ENCODE measurements around the gene SH3GL1. TPM values are rescaled to one million over a fixed set of nuclear protein-coding genes. Genes with fewer than 3 reads are reported as not detected.

The SH3GL1 gene
- 85.9 and 95.3 TPM in 2 replicates for total RNA-seq
- long read RNA-seq, partial matches to known transcripts, result 0 of 3 reads
- long read RNA-seq, other reads (novel, unspliced or antisense), result 3 of 3 reads

GRCh38 chr19:4400135-4400936, at the start of gene SH3GL1:
Gene SH3GL1 (minus strand): TSS chr19:4400547. CDS start chr19:4400368, 179 bp downstream.
- no peaks in the 10 kb centered on the region for H3K27me3 Mint-ChIP-seq (ENCODE audit: low read depth)
- DNase-seq (ENCODE audit: low read depth, low spot score), result peak; percentile 94
- H3K36me3 Mint-ChIP-seq (ENCODE audit: low read depth), result peaks cover 2% of the 10 kb centered on the region
- H3K27ac Mint-ChIP-seq (ENCODE audit: unreplicated experiment), result peak within 1 kb of the TSS; percentile 62
- TF ChIP-seq, protein P1, sequence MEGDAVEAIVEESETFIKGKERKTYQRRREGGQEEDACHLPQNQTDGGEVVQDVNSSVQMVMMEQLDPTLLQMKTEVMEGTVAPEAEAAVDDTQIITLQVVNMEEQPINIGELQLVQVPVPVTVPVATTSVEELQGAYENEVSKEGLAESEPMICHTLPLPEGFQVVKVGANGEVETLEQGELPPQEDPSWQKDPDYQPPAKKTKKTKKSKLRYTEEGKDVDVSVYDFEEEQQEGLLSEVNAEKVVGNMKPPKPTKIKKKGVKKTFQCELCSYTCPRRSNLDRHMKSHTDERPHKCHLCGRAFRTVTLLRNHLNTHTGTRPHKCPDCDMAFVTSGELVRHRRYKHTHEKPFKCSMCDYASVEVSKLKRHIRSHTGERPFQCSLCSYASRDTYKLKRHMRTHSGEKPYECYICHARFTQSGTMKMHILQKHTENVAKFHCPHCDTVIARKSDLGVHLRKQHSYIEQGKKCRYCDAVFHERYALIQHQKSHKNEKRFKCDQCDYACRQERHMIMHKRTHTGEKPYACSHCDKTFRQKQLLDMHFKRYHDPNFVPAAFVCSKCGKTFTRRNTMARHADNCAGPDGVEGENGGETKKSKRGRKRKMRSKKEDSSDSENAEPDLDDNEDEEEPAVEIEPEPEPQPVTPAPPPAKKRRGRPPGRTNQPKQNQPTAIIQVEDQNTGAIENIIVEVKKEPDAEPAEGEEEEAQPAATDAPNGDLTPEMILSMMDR (conservative IDR thresholded peaks at IDR 0.05), result peak; percentile 97
- H3K4me1 Mint-ChIP-seq, result peaks cover 57% of the 10 kb centered on the region
- H3K9me3 Mint-ChIP-seq, result no peaks in the 10 kb centered on the region
- H3K4me3 Mint-ChIP-seq, result peak within 1 kb of the TSS; percentile 89

DNA sequence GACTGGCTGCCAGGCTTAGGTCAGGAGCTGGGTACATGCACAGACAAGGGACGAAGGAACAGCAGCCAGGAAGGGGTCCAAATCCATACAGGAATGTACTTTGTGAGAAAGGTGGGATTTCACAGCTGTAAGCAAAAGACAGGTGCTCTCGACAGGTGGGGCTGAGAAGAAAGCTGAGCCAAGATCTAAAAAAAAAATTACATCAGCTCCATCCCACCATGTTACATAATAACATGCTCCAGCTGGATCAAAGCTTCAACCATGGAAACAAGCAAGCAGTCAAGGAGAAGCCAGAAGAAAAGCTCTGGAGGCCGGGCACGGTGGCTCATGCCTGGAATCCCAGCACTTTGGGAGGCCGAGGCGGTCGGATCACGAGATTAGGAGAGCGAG, 49.3 kb upstream of the SH3GL1 start:
- peaks cover 2% of the 10 kb centered on the region for H3K36me3 Mint-ChIP-seq (ENCODE audit: low read depth)
- TF ChIP-seq, protein P1 (conservative IDR thresholded peaks at IDR 0.05), result no peak
- H3K27ac Mint-ChIP-seq (ENCODE audit: unreplicated experiment), result no peak overlapping the region

DNA sequence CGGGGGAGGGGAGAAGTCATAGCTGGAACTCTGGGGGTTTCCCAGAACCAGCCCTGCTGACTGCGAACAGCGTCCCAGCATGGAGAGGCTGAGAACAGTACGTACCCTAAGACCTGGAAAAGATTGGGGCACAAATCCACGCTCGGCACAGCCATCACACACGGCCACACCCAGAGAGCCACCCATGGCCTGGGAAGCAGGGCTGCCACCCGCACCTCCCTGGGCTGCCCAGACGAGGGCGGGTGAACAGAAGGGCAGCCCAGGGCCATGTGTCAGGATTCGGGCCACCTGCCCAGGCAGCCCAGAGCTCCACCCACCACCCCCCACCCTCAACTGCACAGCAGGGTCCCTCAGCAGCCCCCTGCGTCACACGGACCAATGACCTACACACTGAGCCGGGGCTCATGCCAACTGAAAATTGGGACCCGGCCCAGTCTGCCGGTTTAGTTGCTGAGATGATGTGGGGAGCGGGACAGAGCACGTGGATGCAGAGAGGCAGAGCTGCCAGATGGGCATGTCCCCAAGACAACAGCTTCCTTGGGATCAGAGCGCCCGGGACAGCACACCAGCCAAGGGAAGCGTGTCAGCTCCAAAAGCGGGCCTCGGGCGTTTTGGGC, 48.8 kb upstream of the SH3GL1 start:
- no peaks in the 10 kb centered on the region for H3K4me1 Mint-ChIP-seq
- peaks cover 2% of the 10 kb centered on the region for H3K36me3 Mint-ChIP-seq (ENCODE audit: low read depth)
- TF ChIP-seq, protein P1 (conservative IDR thresholded peaks at IDR 0.05), result no peak
- H3K9me3 Mint-ChIP-seq, result no peaks in the 10 kb centered on the region
- no peak overlapping the region for H3K4me3 Mint-ChIP-seq
- peaks cover 2% of the 10 kb centered on the region for H3K27me3 Mint-ChIP-seq (ENCODE audit: low read depth)
- DNase-seq (ENCODE audit: low read depth, low spot score), result no peak
- H3K27ac Mint-ChIP-seq (ENCODE audit: unreplicated experiment), result no peak overlapping the region

More for the DNA sequence above, 49.3 kb upstream of the SH3GL1 start:
- Mint-ChIP-seq H3K9me3 (no peaks in the 10 kb centered on the region), H3K4me3 (no peak overlapping the region), H3K27me3 (ENCODE audit: low read depth) (peaks cover 2% of the 10 kb centered on the region), H3K4me1 (no peaks in the 10 kb centered on the region)
- DNase-seq (ENCODE audit: low read depth, low spot score), result no peak

GRCh38 chr19:4448147-4448985, 48.0 kb upstream of the SH3GL1 start:
- Mint-ChIP-seq H3K36me3 (ENCODE audit: low read depth) (peaks cover 2% of the 10 kb centered on the region), H3K4me1 (no peaks in the 10 kb centered on the region)

More at GRCh38 chr19:4448147-4448985, 48.0 kb upstream of the SH3GL1 start:
- H3K27ac Mint-ChIP-seq (ENCODE audit: unreplicated experiment), result no peak overlapping the region
- H3K9me3 Mint-ChIP-seq, result no peaks in the 10 kb centered on the region
- peaks cover 2% of the 10 kb centered on the region for H3K27me3 Mint-ChIP-seq (ENCODE audit: low read depth)
- no peak for DNase-seq (ENCODE audit: low read depth, low spot score)
- TF ChIP-seq, protein P1 (conservative IDR thresholded peaks at IDR 0.05), result no peak
- H3K4me3 Mint-ChIP-seq, result peak overlapping the region; percentile 31
